Endothelial cell of umbilical vein (primary cell): ENCODE results near the gene TM9SF1. TPM values are rescaled to one million over a fixed set of nuclear protein-coding genes. Genes with fewer than 3 reads are reported as not detected.

Experiments used
- BruUV-seq: library from RNA; stranded (reverse); fragments of 400-500 nt; replicated peaks from 2 replicates; lab custom pipeline; 2021; lab: Mats Ljungman, UMichigan
- CTCF ChIA-PET: fragments of 300-600, 350-600 bp; sonication (Branson Sonifier 250); formaldehyde crosslinking; loops from one replicate; lab custom pipeline; 2021; ENCODE audit warnings: antibody characterized with exemption, inconsistent platforms; lab: Charles Lee
- POLR2A ChIA-PET: fragments of 300-600, 350-600 bp; sonication (Branson Sonifier 250); formaldehyde crosslinking; loops from one replicate; lab custom pipeline; 2021; ENCODE audit warnings: antibody characterized with exemption, inconsistent platforms; lab: Charles Lee
- DNase-seq: peaks from one replicate; pipeline ENCODE4 v3.0.0-alpha.2; 2011; ENCODE audit warnings: low read depth, low spot score
- FAIRE-seq: peaks from 2 replicates; lab custom pipeline; 2011; peaks lifted over from hg19 to GRCh38; lab: Jason Lieb, UNC
- H2AFZ ChIP-seq: 2 replicates; pipeline ENCODE4 v1.6.0; 2012; ENCODE audit warnings: low read depth, low read length, control low read depth, inconsistent platforms
- H3K27ac ChIP-seq: 2 replicates; pipeline ENCODE4 v1.5.1; 2011; ENCODE audit warnings: low read depth, mild to moderate bottlenecking, control low read depth, low read length, moderate library complexity; ENCODE audit not compliant: insufficient read depth
- H3K27me3 ChIP-seq, 2 experiments: 2 replicates each; pipeline versions ENCODE4 v1.6.0 to v1.6.1; 2011; ENCODE audit warnings: low read length in 2 of 2, mixed read lengths in 1 of 2; ENCODE audit not compliant: control insufficient read depth in 2 of 2, insufficient read depth in 2 of 2
- H3K36me3 ChIP-seq, 2 experiments: 2 replicates in 1 of 2; 3 replicates in 1 of 2; pipeline ENCODE4 v1.5.1; 2011; ENCODE audit warnings: low read length in 2 of 2, mild to moderate bottlenecking in 1 of 2, moderate library complexity in 1 of 2; ENCODE audit not compliant: control insufficient read depth in 2 of 2, insufficient read depth in 2 of 2; ENCODE audit errors: extremely low read depth in 1 of 2
- H3K4me1 ChIP-seq: 3 replicates; pipeline ENCODE4 v1.5.1; 2011; ENCODE audit warnings: mild to moderate bottlenecking, low read length; ENCODE audit not compliant: control insufficient read depth, insufficient read depth; ENCODE audit errors: extremely low read depth
- H3K4me2 ChIP-seq: 2 replicates; pipeline ENCODE4 v1.6.1; 2011; ENCODE audit warnings: low read length, control low read depth, mixed read lengths; ENCODE audit not compliant: insufficient read depth
- H3K4me3 ChIP-seq, 3 experiments: fragments of 200-600 bp in 1 of 3; sonication (generic), shearing (Covaris generic) in 1 of 3; replicated peaks in 1 of 3; 2 replicates each; pipeline ENCODE4 v1.5.1; 2011 to 2016; ENCODE audit warnings: control low read depth in 3 of 3, low read length in 3 of 3, mild to moderate bottlenecking in 2 of 3, inconsistent platforms in 1 of 3, low read depth in 1 of 3, moderate library complexity in 1 of 3; ENCODE audit not compliant: insufficient read depth in 1 of 3
- H3K79me2 ChIP-seq: 2 replicates; pipeline ENCODE4 v1.6.0; 2012; ENCODE audit warnings: low read length, inconsistent platforms; ENCODE audit not compliant: control insufficient read depth, insufficient read depth
- H3K9ac ChIP-seq: replicated peaks from 2 replicates; pipeline ENCODE3; 2011; ENCODE audit warnings: low read length, control low read depth; ENCODE audit not compliant: insufficient read depth; ENCODE audit errors: extremely low read depth
- H3K9me1 ChIP-seq: replicated peaks from 3 replicates; pipeline ENCODE4 v1.6.0; 2011; ENCODE audit warnings: mild to moderate bottlenecking, low read length; ENCODE audit not compliant: control insufficient read depth, insufficient read depth; ENCODE audit errors: extremely low read depth
- H3K9me3 ChIP-seq: replicated peaks from 2 replicates; pipeline ENCODE4 v1.5.1; 2012; ENCODE audit warnings: low read length, inconsistent platforms; ENCODE audit not compliant: control insufficient read depth, insufficient read depth
- H4K20me1 ChIP-seq: replicated peaks from 2 replicates; pipeline ENCODE3; 2011; ENCODE audit warnings: mild to moderate bottlenecking, low read length; ENCODE audit not compliant: control insufficient read depth, insufficient read depth; ENCODE audit errors: extremely low read depth
- CTCF ChIP-seq, 2 donors: IDR thresholded peaks; 1 replicate in 1 of 2; 2 replicates in 1 of 2; pipeline ENCODE4 v1.5.1; 2011; ENCODE audit warnings: low read length in 2 of 2, mild to moderate bottlenecking in 2 of 2, moderate library complexity in 2 of 2, control low read depth in 1 of 2, inconsistent platforms in 1 of 2, low read depth in 1 of 2; ENCODE audit not compliant: insufficient read depth in 1 of 2; ENCODE audit errors: extremely low read depth in 1 of 2
- EZH2 ChIP-seq: IDR thresholded peaks from 2 replicates; pipeline ENCODE4 v1.6.1; 2012; ENCODE audit warnings: borderline replicate concordance, low read depth, mild to moderate bottlenecking, moderate library complexity, low read length, inconsistent platforms; ENCODE audit not compliant: severe bottlenecking
- FOS ChIP-seq: IDR thresholded peaks from 2 replicates; pipeline ENCODE4 v1.6.1; 2011; ENCODE audit warnings: mild to moderate bottlenecking, low read length, moderate library complexity, borderline replicate concordance; ENCODE audit not compliant: insufficient read depth
- GATA2 ChIP-seq: IDR thresholded peaks from 2 replicates; pipeline ENCODE4 v1.7.0; 2011; ENCODE audit warnings: low read depth, mild to moderate bottlenecking, moderate library complexity, mixed read lengths, low read length; ENCODE audit not compliant: insufficient read length, insufficient read depth
- JUN ChIP-seq: IDR thresholded peaks from 2 replicates; pipeline ENCODE4 v1.6.1; 2011; ENCODE audit warnings: borderline replicate concordance, low read depth; ENCODE audit not compliant: insufficient read length, insufficient read depth
- MAX ChIP-seq: IDR thresholded peaks from 2 replicates; pipeline ENCODE4 v1.6.1; 2011; ENCODE audit not compliant: insufficient read depth, insufficient read length
- MYC ChIP-seq: IDR thresholded peaks from one replicate; pipeline ENCODE4 v1.6.1; 2011; ENCODE audit warnings: mild to moderate bottlenecking, low read depth, low read length
- POLR2A ChIP-seq: IDR thresholded peaks from 2 replicates; pipeline ENCODE4 v1.6.1; 2012; ENCODE audit warnings: low read depth, mild to moderate bottlenecking, control low read depth, low read length
- POLR2AphosphoS5 ChIP-seq: IDR thresholded peaks from 2 replicates; pipeline ENCODE4 v1.6.1; 2012; ENCODE audit warnings: low read depth, mild to moderate bottlenecking, control low read depth, low read length, moderate library complexity; ENCODE audit not compliant: insufficient read depth
- dilution Hi-C: fragments of 300-500 bp; cut with MboI; formaldehyde crosslinking; loops from one replicate; pipeline ENCODE4 v1.15.0; 2019; ENCODE audit warnings: low sequenced_read_pairs; ENCODE audit not compliant: extremely low pct_ligation_motif_present
- intact Hi-C: fragments of 100-400 bp; cut with micrococcal nuclease; formaldehyde crosslinking; loops from one replicate; pipeline ENCODE4 v1.10.0; 2022
- polyA plus RNA-seq, 4 experiments: library from polyadenylated mRNA; depleted of rRNA in 3 of 4; stranded (reverse) in 3 of 4; unstranded in 1 of 4; fragments of >200 nt; gene quantifications; 2 replicates each; pipeline versions ENCODE4 v1.2.1 to v1.2.3, GENCODE V29; 2011 to 2012; ENCODE audit warnings: missing spikeins in 1 of 4
- total RNA-seq: library from RNA; stranded (reverse); gene quantifications from 2 replicates; pipeline ENCODE4 v1.2.3, GENCODE V29; 2021

Gene TM9SF1
- total and polyA plus RNA-seq, 2 donors (not counting 3 experiments of a cell fraction or from before 2014, with no cell fraction given) = 60.7 to 71.5 TPM

GRCh38 chr14:24144451-24144850 is 50.8 kb downstream of the TM9SF1 start:
- no peaks in the 10 kb centered on the region for H3K9me1 ChIP-seq
- DNase-seq (no peak), FAIRE-seq (no peak)
- intact Hi-C loops (no loop called here), dilution Hi-C loops (no loop called here)
- peaks cover 32% of the 10 kb centered on the region for H3K79me2 ChIP-seq
- BruUV-seq = no TSS peak
- peaks cover 0 to 7% of the 10 kb centered on the region in 2 experiments for H3K36me3 ChIP-seq
- peaks cover 23% of the 10 kb centered on the region for H3K4me1 ChIP-seq
- POLR2A ChIA-PET = no interaction called here
- H3K9ac ChIP-seq = no peak overlapping the region
- H3K9me3 ChIP-seq = no peaks in the 10 kb centered on the region
- TF ChIP-seq CTCF (IDR thresholded peaks at IDR 0.05; ENCODE audit: extremely low read depth in 1 of 2, insufficient read depth in 1 of 2, low read depth in 1 of 2, low read length in 2 of 2) (no peak), GATA2 (no peak), POLR2A (no peak), MYC (no peak), FOS (no peak), MAX (no peak), EZH2 (no peak), JUN (no peak), POLR2AphosphoS5 (no peak)
- no peak overlapping the region for H3K4me3 ChIP-seq
- H3K4me2 ChIP-seq = no peak overlapping the region
- no peak overlapping the region for H2AFZ ChIP-seq
- H3K27me3 ChIP-seq = no peaks in the 10 kb centered on the region
- no peak overlapping the region for H3K27ac ChIP-seq
- CTCF ChIA-PET = interaction anchor here (1.6 kb wide), 1 partner anchor 16 kb away, joined by 9 read pairs; the partner anchor contains the start of gene IRF9
- no peaks in the 10 kb centered on the region for H4K20me1 ChIP-seq
